ENCODE results near the gene ZNF593OS.

Gene ZNF593OS

GRCh38 chr1:26184086-26184485, 12.5 kb upstream of the ZNF593OS start:
- no peak for DNase-seq (ENCODE audit: low read depth, low spot score)

GRCh38 chr1:26182383-26182696, 10.7 kb upstream of the ZNF593OS start:
- no peak for DNase-seq (ENCODE audit: low read depth, low spot score)

- DNase-seq (ENCODE audit: low read depth, low spot score): no peak
These were observed 10.2 kb upstream of the ZNF593OS start for GRCh38 chr1:26181586-26182382.

- DNase-seq (ENCODE audit: low read depth, low spot score): no peak
These were observed 8.4 kb upstream of the ZNF593OS start for GRCh38 chr1:26180010-26180506.

GRCh38 chr1:26177182-26177684, 5.6 kb upstream of the ZNF593OS start, which contains the start of gene CNKSR1:
Gene CNKSR1, plus strand, starts transcription at chr1:26177491. Its CDS starts 57 bp downstream, at chr1:26177548.
- no peak for DNase-seq (ENCODE audit: low read depth, low spot score)

- DNase-seq (ENCODE audit: low read depth, low spot score): no peak
These were observed 3.7 kb upstream of the ZNF593OS start for GRCh38 chr1:26175346-26175745.

GRCh38 chr1:26170472-26170821, 1.2 kb downstream of the ZNF593OS start:
- DNase-seq (ENCODE audit: low read depth, low spot score): no peak

GRCh38 chr1:26169669-26170471, 1.8 kb downstream of the ZNF593OS start, which contains the start of gene ZNF593:
Gene ZNF593, plus strand, starts transcription at chr1:26169908. Its CDS starts 76 bp downstream, at chr1:26169984.
- DNase-seq (ENCODE audit: low read depth, low spot score): peak; percentile 74

GRCh38 chr1:26169198-26169554, 2.5 kb downstream of the ZNF593OS start:
- no peak for DNase-seq (ENCODE audit: low read depth, low spot score)

GRCh38 chr1:26168410-26169197, 3.0 kb downstream of the ZNF593OS start, which contains the start of gene C1orf232:
Gene C1orf232, minus strand, starts transcription at chr1:26168963. Its CDS starts 464 bp downstream, at chr1:26168499.
- DNase-seq (ENCODE audit: low read depth, low spot score): no peak

- no peak for DNase-seq (ENCODE audit: low read depth, low spot score)
These were observed 4.8 kb downstream of the ZNF593OS start for GRCh38 chr1:26166719-26167281.

GRCh38 chr1:26164861-26165842, 6.5 kb downstream of the ZNF593OS start:
- DNase-seq (ENCODE audit: low read depth, low spot score): no peak

GRCh38 chr1:26164036-26164860, 7.4 kb downstream of the ZNF593OS start:
- DNase-seq (ENCODE audit: low read depth, low spot score): peak; percentile 8

GRCh38 chr1:26163684-26164035, 8.0 kb downstream of the ZNF593OS start:
- no peak for DNase-seq (ENCODE audit: low read depth, low spot score)

- DNase-seq (ENCODE audit: low read depth, low spot score): no peak
These were observed 9.4 kb downstream of the ZNF593OS start for GRCh38 chr1:26162220-26162709.

GRCh38 chr1:26161415-26162219, 10.0 kb downstream of the ZNF593OS start:
- no peak for DNase-seq (ENCODE audit: low read depth, low spot score)

GRCh38 chr1:26160527-26161414, 10.9 kb downstream of the ZNF593OS start:
- DNase-seq (ENCODE audit: low read depth, low spot score): no peak
